DMS114 treated with DMSO at 0.1 percent for 48 hours (cell line): Measurements from ENCODE around the gene LETM1.
A peak's percentile ranks its signal among the peaks of the same experiment; 100 is the strongest.

Source experiments
- DNase-seq: peaks from one replicate; lab custom pipeline; 2025; ENCODE audit not compliant: unreplicated experiment; lab: John Stamatoyannopoulos, UW

Gene LETM1

DNA sequence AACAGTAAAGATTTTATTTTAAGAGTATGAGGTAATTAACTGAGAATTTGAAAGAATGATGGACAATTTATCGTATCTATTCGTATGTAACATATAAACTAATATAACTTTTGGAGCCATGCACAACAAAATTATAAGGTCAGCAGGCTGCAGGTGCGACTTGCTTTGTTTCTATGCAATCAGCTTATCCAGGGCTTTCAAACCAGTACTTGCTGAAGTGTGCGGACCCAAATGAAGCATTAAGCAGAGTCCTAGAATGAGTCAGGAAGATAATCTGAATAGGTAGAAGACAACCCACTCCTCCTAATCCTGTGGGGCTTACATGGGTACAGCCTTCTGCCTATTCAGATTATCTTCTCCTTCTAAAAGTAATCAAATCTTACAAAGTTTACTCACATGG, 17.3 kb upstream of the LETM1 start:
- no peak for DNase-seq

DNA sequence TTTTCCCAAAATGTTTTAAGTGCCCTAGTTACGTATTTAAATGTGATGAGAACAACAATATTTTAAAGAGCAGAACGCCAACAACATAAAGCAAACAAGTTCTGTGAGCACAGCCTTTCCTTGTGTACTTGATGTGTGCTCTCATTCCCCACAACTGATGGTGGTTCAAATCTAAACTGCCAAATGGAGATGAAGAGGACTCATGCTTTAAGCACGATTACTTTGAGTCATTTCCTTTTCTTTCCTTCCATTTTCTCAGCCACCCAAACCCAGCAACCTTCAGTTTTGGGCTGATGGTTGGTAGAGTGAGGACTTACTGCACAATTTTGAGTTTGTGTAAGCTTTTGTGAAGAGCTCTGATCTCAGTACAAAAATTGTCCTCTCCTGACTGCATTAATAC, 16.9 kb upstream of the LETM1 start:
- DNase-seq: no peak

DNA sequence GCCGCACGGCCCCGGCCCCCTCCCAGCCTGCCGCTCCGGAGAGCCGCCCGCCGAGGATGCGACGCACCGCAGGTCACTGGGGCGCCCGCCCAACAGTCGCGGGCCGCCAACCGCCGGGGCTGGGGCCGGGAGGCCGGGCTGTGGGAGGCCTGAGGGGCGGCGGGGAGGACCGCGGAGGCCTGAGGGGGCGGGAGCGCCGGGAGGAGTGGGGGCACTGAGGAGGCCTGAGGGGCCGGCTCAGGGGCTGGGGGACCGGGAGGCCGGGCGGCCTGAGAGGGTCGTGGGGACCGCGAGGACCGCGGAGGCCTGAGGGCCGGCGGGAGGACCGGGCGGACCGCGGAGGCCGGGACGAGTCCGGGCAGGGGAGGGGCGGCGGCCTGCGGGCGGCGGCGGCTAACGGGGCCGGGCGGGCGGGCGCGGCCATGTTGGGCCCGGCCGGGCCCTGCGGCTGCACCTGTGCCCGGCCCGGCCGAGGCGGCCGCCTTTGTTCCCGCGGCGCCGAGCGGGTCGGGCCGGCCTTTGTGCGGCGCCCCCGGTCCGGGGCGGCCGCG, 15.6 kb upstream of the LETM1 start:
- no peak for DNase-seq

DNA sequence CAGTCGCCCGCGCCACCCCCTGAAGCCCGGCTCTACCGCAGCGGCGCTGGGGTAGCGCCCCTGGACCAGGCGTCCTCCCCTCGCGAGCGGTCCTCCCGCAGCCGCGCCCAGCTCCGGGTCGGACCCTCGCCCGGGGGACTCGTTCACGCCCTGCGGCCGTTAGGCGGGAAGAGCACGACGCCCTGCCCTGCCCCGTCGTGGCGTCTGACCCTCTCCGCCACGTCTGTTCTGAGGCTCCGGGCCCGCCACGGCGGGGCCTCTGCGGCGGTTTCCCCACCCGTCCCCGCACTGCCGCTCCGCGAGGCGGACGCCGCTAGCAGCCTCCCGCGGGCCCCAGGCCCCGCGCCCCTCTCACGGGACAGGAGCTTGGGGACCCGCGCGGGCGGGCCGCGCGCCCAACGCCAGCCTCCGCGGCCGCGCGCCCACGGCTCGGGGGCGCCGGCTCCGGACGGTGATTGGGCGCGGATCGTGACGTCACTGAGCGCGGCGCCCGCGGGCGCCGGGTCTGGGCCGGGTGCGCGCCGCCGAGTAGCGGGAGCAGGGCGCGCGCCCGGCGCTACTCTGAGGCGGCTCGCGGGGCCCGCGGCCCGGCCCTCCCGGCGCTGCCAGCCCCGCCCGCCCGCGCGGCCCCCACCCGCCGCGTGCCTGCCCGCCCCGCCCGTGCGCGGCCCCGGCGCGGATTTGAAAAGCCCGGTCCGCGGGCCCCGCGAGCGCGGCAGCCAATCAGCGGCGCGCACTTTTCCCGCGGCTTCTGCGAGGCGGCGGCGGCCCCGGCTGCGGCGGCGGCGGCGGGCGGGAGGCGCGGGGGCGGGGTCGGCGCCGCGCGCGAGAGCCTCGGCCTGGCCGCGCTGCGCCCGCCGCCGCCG, 14.9 kb upstream of the LETM1 start, which contains the start of gene NSD2:
Gene NSD2 (plus strand): TSS at position 816 of the 866 bp plus-strand sequence. CDS start 29,262 bp downstream, outside the sequence.
- peak; percentile 57 for DNase-seq

DNA sequence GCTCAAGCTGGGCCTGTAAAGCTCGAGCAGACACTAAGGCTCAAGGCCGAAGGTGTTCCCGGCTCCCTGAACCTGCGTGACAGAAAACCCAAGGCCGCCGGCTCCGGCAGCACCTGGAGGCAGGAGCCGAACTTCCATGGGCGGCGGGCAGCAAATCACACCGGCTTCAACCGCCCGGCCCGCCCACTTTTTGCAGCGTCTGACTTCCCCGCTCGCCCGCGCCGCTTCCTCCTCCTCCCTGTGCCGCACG, 14.3 kb upstream of the LETM1 start:
- DNase-seq: peak; percentile 65

DNA sequence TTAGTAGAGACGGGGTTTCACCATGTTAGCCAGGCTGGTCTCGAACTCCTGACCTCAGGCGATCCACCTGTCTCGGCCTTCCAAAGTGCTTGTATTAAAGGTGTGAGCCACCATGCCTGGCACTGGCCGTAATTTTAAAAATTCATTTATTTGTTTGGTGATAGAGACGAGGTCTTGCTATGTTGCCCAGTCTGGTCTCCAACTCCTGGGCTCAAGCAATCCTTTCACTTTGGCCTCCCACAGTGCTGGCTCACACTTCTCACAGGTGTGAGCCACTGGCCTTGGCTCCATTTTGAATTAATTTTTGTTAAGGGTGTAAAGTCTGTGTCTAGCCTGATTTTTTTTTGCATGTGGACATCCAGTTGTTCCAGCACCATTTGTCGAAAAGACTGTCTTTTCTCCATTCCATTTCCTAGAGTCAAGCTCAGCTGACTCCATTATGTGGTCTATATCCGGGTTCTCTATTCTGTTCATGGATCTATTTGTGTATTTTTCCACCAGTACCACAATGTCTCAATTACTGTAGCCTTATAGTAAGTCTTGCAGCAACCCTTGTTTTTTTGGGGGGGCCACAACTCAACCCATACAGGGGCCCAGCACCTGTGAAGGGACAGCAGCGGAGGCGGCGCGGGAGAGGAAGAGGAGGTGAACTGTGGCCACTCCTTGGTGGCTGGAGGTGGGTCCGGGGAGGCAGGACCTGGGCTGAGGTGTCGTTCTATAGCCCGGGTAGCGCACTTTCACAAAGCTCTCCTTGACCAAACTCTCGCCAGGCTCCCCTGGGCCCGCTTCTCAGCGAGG, 13.8 kb upstream of the LETM1 start:
- DNase-seq: no peak

DNA sequence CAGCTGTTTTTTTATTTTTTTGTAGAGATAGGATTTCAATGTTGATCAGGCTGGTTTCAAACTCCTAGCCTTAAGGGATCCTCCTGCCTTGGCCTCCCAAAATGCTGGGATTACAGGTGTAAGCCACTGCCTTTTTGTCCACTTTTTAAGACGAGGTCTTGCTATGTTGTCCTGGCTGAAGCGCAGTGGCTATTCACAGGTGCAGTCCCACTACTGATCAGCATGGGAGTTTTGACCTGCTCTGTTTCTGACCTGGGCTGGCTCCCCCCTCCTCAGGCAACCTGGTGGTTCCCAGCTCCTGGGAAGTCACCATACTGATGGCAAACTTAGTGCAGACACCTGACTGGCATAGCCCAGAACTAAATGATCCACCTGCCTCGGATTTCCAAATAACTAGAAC, 13.0 kb upstream of the LETM1 start:
- DNase-seq: no peak

DNA sequence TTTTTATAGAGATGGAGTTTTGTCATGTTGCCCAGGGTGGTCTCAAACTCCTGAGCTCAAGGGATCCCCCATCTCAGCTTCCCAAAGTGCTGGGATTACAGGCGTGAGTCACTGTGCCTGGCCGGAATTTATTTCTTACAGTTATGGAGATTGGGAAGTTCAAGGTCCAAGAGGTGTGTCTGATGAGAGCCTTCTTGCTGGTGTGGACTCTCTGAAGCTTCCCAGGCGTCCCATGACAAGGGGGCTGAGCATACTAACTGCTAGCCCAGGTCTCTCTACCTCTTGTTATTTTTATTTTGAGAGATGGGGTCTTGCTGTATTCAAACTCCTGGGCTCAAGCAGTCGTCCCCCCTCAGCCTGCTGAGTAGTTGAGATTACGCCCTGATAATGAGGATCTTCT, 12.3 kb upstream of the LETM1 start:
- no peak for DNase-seq

DNA sequence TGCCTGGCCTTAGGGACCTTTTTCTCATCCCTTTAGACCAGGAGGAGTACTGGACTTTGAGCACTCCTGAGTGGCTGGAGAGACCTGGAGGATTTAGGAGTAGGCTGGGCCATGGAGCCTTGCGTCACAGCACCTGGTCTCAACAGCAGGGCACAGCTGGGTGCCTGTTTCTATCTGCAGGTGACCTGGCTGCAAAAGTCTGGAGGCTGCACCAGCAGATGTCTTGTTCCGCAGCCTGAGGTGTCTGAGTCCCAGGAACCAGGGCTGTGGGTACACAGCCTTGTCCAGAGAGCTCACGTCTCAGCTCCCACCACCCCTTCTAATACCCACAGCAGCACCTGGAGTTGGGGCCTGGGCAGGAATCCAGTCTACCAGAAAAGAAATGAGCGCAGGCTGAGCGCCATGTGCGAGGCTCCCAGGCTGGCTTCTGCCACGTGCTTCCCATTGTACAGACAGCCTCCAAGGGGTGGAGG, 10.3 kb upstream of the LETM1 start:
- no peak for DNase-seq

DNA sequence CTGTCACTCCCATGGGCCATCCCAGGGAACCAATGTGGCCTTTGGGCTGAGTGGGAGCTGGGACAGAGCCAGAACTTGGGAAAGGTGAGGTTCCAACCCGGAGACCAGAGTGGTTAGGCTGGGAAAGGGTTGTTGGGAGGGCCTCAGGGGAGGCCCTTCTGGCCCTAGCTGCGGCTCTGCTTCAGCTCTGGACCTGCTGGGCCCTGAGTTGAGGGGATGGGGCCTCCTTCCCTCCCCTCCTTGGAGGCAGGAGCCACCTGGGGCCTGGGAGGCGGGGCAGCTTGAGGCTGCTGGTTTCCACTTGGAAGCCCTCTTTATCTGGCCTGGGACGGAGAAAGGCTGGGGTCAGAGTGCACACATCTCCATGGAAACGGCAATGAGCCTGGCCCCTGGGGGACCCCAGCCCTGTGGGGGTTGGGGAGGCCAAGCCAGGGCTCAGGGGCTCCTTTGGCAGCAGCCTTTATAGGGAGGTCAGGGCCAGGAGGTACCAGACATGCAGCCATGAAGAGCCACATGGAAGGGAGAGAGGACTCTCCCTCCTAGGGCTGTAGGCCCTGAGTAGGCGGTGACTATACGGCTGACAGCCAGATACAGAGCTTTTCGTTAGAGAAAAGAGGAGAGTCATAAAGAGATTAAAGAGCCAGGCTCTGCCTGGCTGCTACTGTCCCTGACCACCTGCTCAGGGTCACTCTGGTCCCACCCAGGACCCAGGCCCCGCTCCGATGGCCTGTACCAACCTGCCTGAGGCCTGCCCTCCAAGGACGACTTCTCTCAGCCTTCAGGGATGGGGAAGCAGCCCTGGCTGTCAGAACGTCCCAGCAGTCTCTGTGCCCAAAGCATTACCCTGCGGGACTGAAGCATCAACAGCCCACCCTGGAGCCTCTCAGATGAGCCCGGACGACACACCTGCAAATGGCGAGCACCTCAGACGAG, 8.4 kb upstream of the LETM1 start:
- DNase-seq: no peak

DNA sequence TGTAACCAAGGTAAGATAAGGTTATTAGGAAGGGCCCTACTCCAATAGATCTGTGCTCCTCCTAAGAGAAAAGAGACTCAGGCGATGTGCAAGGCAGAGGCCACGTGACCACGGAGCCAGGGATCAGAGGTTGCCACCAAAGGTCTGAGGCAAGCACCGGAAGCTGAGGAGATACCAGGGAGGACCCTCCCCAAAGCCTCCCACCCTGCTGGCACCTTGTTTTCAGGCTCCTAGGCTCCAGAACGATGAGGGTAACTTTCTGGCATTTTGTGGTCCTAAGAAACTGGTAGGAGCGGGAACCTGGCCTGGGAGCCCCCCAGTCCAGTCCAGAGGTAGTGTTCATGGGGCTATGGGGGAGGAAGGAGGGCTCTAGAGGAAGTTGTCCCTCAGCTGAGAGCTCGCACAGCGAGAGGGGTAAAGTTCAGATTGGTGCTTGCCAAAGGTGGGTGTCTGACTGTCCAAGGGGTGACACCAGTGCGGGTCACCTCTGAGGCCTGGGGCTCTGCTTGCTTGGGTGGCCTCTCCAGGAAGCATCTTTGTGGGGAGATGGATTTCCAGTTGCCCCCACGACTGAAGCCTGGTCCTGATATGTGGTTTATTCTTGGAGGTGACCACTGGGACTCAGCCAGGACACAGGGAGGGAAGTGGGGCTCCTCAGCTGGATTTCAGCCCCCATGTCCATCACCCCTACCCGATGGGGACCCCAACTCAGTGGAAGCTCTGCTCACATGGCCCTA, 7.5 kb upstream of the LETM1 start:
- DNase-seq: no peak

DNA sequence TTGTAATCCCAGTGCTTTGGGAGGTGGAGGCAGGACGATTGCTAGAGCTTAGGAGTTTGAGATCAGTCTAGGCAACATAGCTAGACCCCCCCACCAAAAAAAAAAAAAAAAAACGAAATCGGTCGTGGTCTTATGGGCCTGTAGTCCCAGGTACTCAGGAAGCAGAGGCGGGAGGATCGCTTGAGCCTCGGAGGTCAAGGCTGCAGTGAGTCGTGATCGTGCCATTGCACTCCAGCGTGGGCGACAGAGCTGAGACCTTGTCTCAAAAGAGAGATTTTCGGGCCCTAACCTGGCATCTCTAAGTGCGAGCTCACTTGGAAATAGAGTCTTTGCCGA, 7.0 kb upstream of the LETM1 start:
- DNase-seq: no peak

DNA sequence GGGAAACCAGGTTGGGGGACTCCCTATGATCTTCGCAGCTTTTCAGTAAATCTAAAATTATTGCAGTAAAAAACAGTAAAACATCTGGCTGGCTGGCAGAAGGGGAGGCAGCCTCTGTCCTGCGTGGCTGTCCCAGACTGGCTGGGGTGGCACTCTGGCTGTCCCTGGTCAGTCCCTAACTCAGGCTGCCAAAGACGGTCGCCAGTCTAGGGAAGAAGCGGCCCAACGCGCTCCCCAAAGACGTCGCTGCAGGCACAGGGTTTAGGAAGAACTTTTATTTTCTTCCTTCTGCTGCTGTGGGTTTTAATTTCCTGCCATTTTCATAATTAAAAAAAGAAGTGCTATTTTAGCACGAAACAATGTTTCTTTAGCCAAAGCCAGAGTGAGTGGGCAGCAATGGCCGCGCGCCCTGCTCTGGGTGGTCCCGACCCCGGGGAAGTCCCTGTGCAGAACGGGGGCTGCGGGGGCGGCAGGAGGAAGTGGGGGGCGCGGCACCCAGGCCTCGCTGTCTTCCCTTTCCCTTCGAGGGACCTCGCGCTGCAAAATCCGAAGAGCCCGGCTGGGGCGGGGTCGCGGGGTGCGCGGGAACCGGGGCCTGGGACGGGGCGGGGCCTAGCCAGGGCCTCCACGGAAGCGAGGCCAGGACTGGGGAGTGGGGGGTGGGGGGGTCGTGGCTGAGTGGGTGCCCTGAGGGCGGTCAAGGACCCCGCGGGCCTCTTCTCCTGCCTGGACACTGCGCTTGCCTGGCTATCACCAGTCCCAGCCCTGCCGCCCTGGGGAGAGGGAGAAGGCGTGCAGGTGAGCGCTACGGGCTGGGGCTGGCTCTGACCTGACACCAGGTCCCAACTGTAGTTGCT, 6.3 kb upstream of the LETM1 start:
- DNase-seq: no peak

DNA sequence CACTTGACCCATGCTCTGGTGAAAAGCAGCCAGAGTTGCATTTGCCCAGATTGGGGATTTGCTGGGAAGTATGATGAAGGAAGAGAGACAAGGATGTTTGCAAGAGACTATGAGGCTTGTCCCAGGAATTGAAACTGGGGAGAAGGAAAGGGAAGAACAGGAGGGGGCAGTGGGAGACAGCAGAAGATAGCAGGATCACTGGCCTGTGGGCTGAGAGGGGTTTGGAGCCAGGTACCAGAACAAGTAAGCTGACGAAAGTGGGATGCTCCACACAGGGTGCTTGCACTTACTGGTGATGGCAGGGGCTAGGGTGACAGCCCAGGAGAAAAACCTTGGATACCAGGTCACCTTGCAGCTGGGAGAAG, 3.4 kb upstream of the LETM1 start:
- no peak for DNase-seq

DNA sequence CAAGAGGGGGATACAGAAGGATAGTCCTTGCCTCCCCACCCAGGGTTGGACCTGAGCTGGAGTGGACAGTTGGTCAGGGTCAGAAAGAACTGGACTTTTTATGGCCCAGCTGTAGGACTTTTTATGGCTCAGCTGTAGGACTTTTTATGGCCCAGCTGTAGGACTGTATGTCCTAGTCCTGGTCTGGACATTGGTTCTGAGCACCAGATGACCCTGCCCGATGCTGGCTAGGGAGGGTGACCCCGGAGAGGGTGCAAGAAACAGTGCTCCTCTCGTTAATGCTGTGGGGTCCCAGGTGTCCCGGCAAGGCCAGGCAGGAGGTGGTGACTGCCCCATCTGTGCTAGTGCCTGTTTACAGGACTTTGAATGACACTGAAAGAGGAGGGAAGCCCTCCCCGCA, 2.0 kb upstream of the LETM1 start:
- DNase-seq: no peak

DNA sequence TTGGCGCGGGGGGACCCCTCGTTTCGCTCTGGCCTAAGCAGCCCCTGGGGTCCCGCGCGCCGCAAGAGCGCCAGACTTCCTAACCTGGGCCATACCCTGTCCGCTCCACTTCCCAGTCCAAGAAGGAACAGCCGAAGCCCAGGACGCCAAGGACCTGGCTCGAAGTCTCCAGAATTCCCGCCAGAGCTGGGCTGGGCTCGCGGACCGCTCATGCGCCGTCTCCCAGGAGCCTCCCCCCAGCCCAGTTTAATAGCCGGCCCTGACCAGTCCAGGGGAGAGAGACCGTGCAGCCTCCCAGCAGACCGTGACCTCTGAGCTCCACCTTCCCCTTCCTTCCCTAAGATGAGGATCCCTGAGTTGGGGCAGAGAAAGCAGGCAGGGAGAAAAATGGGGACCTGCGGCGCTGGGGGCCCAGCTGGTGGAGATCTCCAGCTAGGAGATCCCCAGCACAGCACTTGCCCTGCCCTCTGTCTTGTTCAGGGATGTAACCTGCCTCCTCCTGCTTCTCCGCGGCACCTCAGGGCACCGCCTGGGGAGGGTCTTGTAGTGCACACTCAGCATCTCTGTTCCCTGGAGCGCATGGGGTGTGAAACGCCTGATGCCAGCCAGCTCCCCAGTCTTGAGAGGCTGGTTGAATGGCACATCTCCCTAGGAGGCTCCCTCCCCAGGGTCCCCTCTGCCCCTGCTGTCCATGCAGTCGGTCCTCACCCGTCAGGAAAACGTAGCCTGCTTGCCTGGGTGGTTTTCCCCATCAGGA, 1.2 kb upstream of the LETM1 start:
- no peak for DNase-seq

DNA sequence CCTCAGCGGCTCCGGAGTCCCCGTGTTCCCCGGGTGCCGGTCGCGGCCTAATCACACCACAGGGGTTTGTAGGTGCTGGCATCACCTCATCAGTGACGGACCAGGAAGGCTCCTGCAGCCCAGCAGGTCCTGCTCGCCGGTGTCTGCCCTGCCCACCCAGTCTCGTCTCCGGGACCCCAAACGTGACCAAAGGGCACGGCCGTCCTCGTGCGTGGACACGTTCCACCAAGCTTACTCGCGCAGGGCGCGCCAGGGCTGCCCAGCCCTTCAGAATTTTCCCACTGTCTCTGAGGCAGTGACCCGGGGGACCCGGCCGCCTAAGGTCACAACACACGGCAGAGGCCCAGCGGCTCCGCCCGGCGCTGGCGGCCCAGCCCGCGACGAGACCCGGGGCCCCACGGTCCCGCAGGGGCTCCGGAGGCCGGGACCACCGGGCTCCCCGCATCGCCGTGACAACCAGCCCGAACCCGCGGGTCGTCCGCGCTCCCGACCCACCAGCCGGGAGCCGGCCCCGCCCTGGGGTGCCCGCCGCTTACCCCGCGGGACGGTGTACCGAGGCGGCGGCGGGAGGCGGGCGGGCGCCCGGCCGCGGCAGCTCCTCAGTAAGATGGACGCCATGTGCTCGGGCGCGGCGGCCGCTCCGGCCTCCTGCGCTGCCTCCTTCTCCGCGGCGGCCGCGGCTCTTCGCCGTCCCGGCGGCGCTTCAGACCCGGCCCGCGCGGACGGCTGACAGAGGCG, 454 bp downstream of the LETM1 start:
- no peak for DNase-seq

DNA sequence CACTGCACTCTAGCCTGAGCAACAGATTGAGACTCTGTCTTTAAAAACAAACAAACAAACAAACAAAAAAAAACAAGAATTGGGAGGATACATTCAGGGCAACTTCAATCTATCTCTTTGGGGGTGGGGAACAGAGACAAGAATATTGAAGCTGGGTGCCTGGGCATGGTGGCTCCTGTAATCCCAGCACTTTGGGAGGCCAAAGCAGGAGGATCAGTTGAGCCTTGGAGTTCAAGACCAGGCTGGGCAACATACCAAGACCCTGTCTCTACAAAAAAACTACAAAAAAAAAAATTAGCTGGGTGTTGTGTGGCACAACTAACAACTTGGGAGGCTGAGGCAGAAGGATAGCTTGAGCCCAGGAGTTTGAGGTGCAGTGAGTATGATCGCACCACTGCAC, 1.2 kb downstream of the LETM1 start:
- DNase-seq: no peak
